ENCODE results near the gene PCDH9.
A peak's percentile ranks its signal among the peaks of the same experiment; 100 is the strongest.

Gene PCDH9

DNA sequence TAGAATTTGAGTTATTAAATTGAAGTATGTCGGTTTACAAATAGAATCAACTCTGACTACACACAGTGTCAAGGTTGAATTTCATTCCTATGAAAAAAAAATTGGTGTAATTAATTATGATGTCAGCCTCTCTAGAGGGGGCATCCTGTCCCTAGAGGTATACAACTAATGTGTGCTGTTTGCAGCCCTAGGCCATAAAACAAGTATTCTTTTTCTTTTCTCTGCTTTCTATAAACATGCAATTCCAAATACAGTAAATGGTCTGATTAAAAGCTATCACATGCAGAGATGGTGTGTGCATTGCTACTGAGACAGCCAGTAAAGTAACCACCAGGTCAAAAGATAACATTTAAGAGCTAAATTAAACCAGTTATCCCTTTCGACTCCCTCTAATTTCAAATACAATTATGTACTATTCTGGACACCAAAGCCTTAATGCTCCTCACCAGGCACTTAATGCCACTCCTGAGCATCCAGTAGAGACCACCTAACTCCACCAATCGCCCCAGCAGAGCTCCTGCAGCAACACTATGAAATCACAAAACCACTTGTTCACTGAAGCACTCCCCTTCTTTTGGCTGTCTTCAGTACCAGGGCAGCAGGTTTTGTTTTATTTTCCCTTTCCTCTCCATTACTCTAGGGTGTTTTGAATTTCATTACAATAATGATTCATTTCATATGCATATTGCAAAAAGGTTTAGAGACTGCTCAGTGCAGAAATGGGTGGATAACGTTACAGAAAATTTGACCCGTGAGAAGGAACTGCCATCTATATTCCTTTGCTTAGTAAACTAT is 426.9 kb downstream of the PCDH9 start:
- H3K23ac ChIP-seq (ENCODE audit: low read depth, low read length, poor library complexity), result no peak overlapping the region
- H3K14ac ChIP-seq (ENCODE audit: low read length), result no peak overlapping the region
- no peak overlapping the region for H2BK12ac ChIP-seq (ENCODE audit: low read length)
- no peak for DNase-seq (ENCODE audit: low spot score)
- H3K4ac ChIP-seq (ENCODE audit: low read length), result no peak overlapping the region
- no CpG with 5 or more reads among the region's 5 CpGs for WGBS, 2 donors (ENCODE audit: extremely low coverage in 2 of 2, insufficient read length in 2 of 2, insufficient replicate concordance in 1 of 2)
- no peak overlapping the region for H3K4me3 ChIP-seq (ENCODE audit: low read length in 2 of 2)
- no peak overlapping the region for H2BK5ac ChIP-seq (ENCODE audit: low read length)
- H3K27ac ChIP-seq (replicated peaks; ENCODE audit: low read length), result no peak overlapping the region
- no peak overlapping the region for H2AK5ac ChIP-seq (ENCODE audit: low read depth, low read length)
- H2BK15ac ChIP-seq (ENCODE audit: low read length), result no peak overlapping the region
- peaks cover 0 to 4% of the 10 kb centered on the region in 2 donors for H3K4me1 ChIP-seq (ENCODE audit: control insufficient read depth in 2 of 2, insufficient read depth in 1 of 2, low read depth in 1 of 2, low read length in 2 of 2)
- H3K9me3 ChIP-seq (replicated peaks in 1 of 2; ENCODE audit: control insufficient read depth in 2 of 2, insufficient read depth in 1 of 2, low read depth in 1 of 2, low read length in 2 of 2), result no peaks in the 10 kb centered on the region
- H3K4me2 ChIP-seq (ENCODE audit: insufficient read depth, low read length, poor library complexity, severe bottlenecking), result no peak overlapping the region
- H2BK120ac ChIP-seq (ENCODE audit: low read depth, low read length), result no peak overlapping the region
- no peaks in the 10 kb centered on the region for H3K36me3 ChIP-seq (replicated peaks in 1 of 2; ENCODE audit: control insufficient read depth in 2 of 2, insufficient read depth in 2 of 2, low read length in 2 of 2)
- peak overlapping the region; percentile 13 for H2AFZ ChIP-seq (ENCODE audit: low read length)
- H3K27me3 ChIP-seq (ENCODE audit: control insufficient read depth in 3 of 3, insufficient read depth in 3 of 3, low read depth in 1 of 3, low read length in 3 of 3), result no peaks in the 10 kb centered on the region
- H3K79me1 ChIP-seq (ENCODE audit: low read depth, low read length), result no peaks in the 10 kb centered on the region
- H3K18ac ChIP-seq (ENCODE audit: low read length), result no peak overlapping the region
- no peak overlapping the region for H4K91ac ChIP-seq (ENCODE audit: low read depth, low read length, poor library complexity)
- no peak overlapping the region for H4K8ac ChIP-seq (ENCODE audit: low read depth, low read length)
- no peak overlapping the region for H3K9ac ChIP-seq (ENCODE audit: low read depth, low read length, poor library complexity)

DNA sequence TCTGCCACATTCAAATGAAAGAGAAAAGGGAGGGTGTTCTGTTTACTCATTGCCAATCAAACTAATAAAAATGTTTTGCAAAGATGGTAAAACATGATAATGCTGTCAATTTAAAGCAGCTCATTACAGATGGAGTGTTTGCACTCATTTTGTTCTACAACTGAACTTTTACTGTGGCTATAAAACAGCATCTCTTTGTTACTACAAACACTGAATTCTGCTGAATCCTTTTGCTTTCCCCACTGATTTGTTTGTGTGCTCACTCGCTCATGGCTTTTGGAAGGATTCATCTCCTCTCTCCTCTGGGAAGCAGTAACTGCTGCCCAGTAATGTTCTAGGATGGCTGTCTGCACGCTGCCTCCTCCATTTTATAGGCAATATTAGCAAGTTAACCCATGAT is 434.5 kb downstream of the PCDH9 start:
- Histone ChIP-seq H3K4me1 (ENCODE audit: control insufficient read depth in 2 of 2, insufficient read depth in 1 of 2, low read depth in 1 of 2, low read length in 2 of 2) (peaks cover 0 to 2% of the 10 kb centered on the region in 2 donors), H4K91ac (ENCODE audit: low read depth, low read length, poor library complexity) (no peak overlapping the region), H3K4me3 (ENCODE audit: low read length in 2 of 2) (no peak overlapping the region), H3K4me2 (ENCODE audit: insufficient read depth, low read length, poor library complexity, severe bottlenecking) (no peak overlapping the region), H3K27me3 (ENCODE audit: control insufficient read depth in 3 of 3, insufficient read depth in 3 of 3, low read depth in 1 of 3, low read length in 3 of 3) (no peaks in the 10 kb centered on the region), H2AFZ (ENCODE audit: low read length) (peak overlapping the region; percentile 76), H3K27ac (replicated peaks; ENCODE audit: low read length) (no peak overlapping the region), H3K18ac (ENCODE audit: low read length) (no peak overlapping the region), H2BK5ac (ENCODE audit: low read length) (no peak overlapping the region), H4K8ac (ENCODE audit: low read depth, low read length) (no peak overlapping the region), H2BK12ac (ENCODE audit: low read length) (no peak overlapping the region), H2BK120ac (ENCODE audit: low read depth, low read length) (no peak overlapping the region), H3K14ac (ENCODE audit: low read length) (no peak overlapping the region), H2BK15ac (ENCODE audit: low read length) (no peak overlapping the region), H3K4ac (ENCODE audit: low read length) (no peak overlapping the region), H3K23ac (ENCODE audit: low read depth, low read length, poor library complexity) (no peak overlapping the region), H3K36me3 (replicated peaks in 1 of 2; ENCODE audit: control insufficient read depth in 2 of 2, insufficient read depth in 2 of 2, low read length in 2 of 2) (no peaks in the 10 kb centered on the region), H3K79me1 (ENCODE audit: low read depth, low read length) (no peaks in the 10 kb centered on the region), H3K9me3 (replicated peaks in 1 of 2; ENCODE audit: control insufficient read depth in 2 of 2, insufficient read depth in 1 of 2, low read depth in 1 of 2, low read length in 2 of 2) (no peaks in the 10 kb centered on the region), H3K9ac (ENCODE audit: low read depth, low read length, poor library complexity) (no peak overlapping the region), H2AK5ac (ENCODE audit: low read depth, low read length) (no peak overlapping the region)
- DNase-seq (ENCODE audit: low spot score), result no peak
- no CpG with 5 or more reads among the region's 2 CpGs for WGBS, 2 donors (ENCODE audit: extremely low coverage in 2 of 2, insufficient read length in 2 of 2, insufficient replicate concordance in 1 of 2)

DNA sequence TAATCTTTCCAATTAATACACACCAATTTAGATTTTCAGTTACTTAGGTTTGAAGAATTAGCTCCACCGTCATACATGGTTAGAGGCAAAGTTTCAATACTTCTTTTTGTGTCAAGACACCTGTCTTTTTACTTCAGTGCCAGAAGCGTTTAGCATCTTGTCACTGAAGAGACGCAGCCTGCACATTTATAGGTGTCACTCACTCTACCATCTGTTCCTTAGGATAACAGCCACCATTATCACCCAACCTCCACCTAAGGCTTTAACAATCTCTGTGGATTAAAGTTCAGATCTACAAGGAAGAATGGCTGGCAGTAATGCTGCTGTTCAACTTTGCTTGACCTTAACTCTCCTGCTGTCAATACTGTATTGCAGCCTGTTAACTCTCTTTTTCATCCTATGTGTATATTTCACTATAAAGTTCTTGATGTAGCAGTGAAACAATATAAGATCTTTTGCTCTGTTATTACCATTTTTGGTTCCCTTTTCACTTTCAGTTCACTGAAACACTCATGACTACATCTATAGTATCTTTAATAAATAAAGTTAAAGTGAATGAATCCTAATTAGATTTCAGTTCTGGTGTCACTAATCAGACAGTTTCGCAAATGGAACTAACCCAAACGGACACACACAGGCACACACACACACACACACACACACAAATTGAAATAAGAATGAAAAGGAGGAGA is 435.6 kb downstream of the PCDH9 start:
- H3K4me1 ChIP-seq (ENCODE audit: control insufficient read depth in 2 of 2, insufficient read depth in 1 of 2, low read depth in 1 of 2, low read length in 2 of 2), result no peaks in the 10 kb centered on the region
- H3K23ac ChIP-seq (ENCODE audit: low read depth, low read length, poor library complexity), result no peak overlapping the region
- H2BK15ac ChIP-seq (ENCODE audit: low read length), result no peak overlapping the region
- no peaks in the 10 kb centered on the region for H3K27me3 ChIP-seq (ENCODE audit: control insufficient read depth in 3 of 3, insufficient read depth in 3 of 3, low read depth in 1 of 3, low read length in 3 of 3)
- H2BK5ac ChIP-seq (ENCODE audit: low read length), result no peak overlapping the region
- H4K91ac ChIP-seq (ENCODE audit: low read depth, low read length, poor library complexity), result no peak overlapping the region
- no peak overlapping the region for H2AFZ ChIP-seq (ENCODE audit: low read length)
- no peaks in the 10 kb centered on the region for H3K36me3 ChIP-seq (replicated peaks in 1 of 2; ENCODE audit: control insufficient read depth in 2 of 2, insufficient read depth in 2 of 2, low read length in 2 of 2)
- H3K4me2 ChIP-seq (ENCODE audit: insufficient read depth, low read length, poor library complexity, severe bottlenecking), result no peak overlapping the region
- H3K27ac ChIP-seq (replicated peaks; ENCODE audit: low read length), result no peak overlapping the region
- H3K9me3 ChIP-seq (replicated peaks in 1 of 2; ENCODE audit: control insufficient read depth in 2 of 2, insufficient read depth in 1 of 2, low read depth in 1 of 2, low read length in 2 of 2), result no peaks in the 10 kb centered on the region
- H3K79me1 ChIP-seq (ENCODE audit: low read depth, low read length), result no peaks in the 10 kb centered on the region
- WGBS, 2 donors (ENCODE audit: extremely low coverage in 2 of 2, insufficient read length in 2 of 2, insufficient replicate concordance in 1 of 2), result no CpG with 5 or more reads among the region's 5 CpGs
- DNase-seq (ENCODE audit: low spot score), result no peak
- no peak overlapping the region for H3K14ac ChIP-seq (ENCODE audit: low read length)
- no peak overlapping the region for H2BK12ac ChIP-seq (ENCODE audit: low read length)
- H3K18ac ChIP-seq (ENCODE audit: low read length), result no peak overlapping the region
- H4K8ac ChIP-seq (ENCODE audit: low read depth, low read length), result no peak overlapping the region
- H3K4ac ChIP-seq (ENCODE audit: low read length), result no peak overlapping the region
- H2AK5ac ChIP-seq (ENCODE audit: low read depth, low read length), result no peak overlapping the region
- no peak overlapping the region for H3K9ac ChIP-seq (ENCODE audit: low read depth, low read length, poor library complexity)
- H3K4me3 ChIP-seq (ENCODE audit: low read length in 2 of 2), result no peak overlapping the region
- H2BK120ac ChIP-seq (ENCODE audit: low read depth, low read length), result no peak overlapping the region

DNA sequence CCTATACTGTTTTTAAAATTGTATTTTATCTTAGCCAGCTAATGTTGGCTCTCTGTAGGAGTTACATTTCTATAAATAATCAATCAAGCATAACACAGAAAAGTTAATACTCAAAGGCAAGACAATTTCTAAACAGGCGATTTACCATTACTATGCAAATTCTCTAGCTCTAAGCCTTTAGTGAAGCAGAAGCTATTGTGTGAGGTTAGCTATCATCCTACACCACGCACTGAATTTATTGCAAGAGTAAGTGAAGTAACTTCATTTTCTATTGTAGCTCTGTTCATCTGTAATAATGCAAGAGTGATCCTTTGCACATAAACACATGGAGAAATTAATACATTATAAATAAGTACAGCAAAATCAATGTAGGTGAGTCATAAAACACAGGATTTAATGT is 439.3 kb downstream of the PCDH9 start:
- H3K27ac ChIP-seq (replicated peaks; ENCODE audit: low read length), result no peak overlapping the region
- no peak overlapping the region for H3K18ac ChIP-seq (ENCODE audit: low read length)
- no peak overlapping the region for H2BK120ac ChIP-seq (ENCODE audit: low read depth, low read length)
- H4K91ac ChIP-seq (ENCODE audit: low read depth, low read length, poor library complexity), result no peak overlapping the region
- no peaks in the 10 kb centered on the region for H3K9me3 ChIP-seq (replicated peaks in 1 of 2; ENCODE audit: control insufficient read depth in 2 of 2, insufficient read depth in 1 of 2, low read depth in 1 of 2, low read length in 2 of 2)
- H2AK5ac ChIP-seq (ENCODE audit: low read depth, low read length), result no peak overlapping the region
- no peaks in the 10 kb centered on the region for H3K36me3 ChIP-seq (replicated peaks in 1 of 2; ENCODE audit: control insufficient read depth in 2 of 2, insufficient read depth in 2 of 2, low read length in 2 of 2)
- no CpG with 5 or more reads among the region's 2 CpGs for WGBS, 2 donors (ENCODE audit: extremely low coverage in 2 of 2, insufficient read length in 2 of 2, insufficient replicate concordance in 1 of 2)
- H3K4me3 ChIP-seq (ENCODE audit: low read length in 2 of 2), result no peak overlapping the region
- no peak overlapping the region for H3K23ac ChIP-seq (ENCODE audit: low read depth, low read length, poor library complexity)
- H2BK12ac ChIP-seq (ENCODE audit: low read length), result no peak overlapping the region
- no peaks in the 10 kb centered on the region for H3K79me1 ChIP-seq (ENCODE audit: low read depth, low read length)
- no peak overlapping the region for H2BK5ac ChIP-seq (ENCODE audit: low read length)
- no peak overlapping the region for H3K4ac ChIP-seq (ENCODE audit: low read length)
- no peaks in the 10 kb centered on the region for H3K4me1 ChIP-seq (ENCODE audit: control insufficient read depth in 2 of 2, insufficient read depth in 1 of 2, low read depth in 1 of 2, low read length in 2 of 2)
- no peak overlapping the region for H3K4me2 ChIP-seq (ENCODE audit: insufficient read depth, low read length, poor library complexity, severe bottlenecking)
- H3K9ac ChIP-seq (ENCODE audit: low read depth, low read length, poor library complexity), result no peak overlapping the region
- H3K27me3 ChIP-seq (ENCODE audit: control insufficient read depth in 3 of 3, insufficient read depth in 3 of 3, low read depth in 1 of 3, low read length in 3 of 3), result no peaks in the 10 kb centered on the region
- H3K14ac ChIP-seq (ENCODE audit: low read length), result no peak overlapping the region
- H4K8ac ChIP-seq (ENCODE audit: low read depth, low read length), result no peak overlapping the region
- DNase-seq (ENCODE audit: low spot score), result no peak
- H2AFZ ChIP-seq (ENCODE audit: low read length), result no peak overlapping the region
- H2BK15ac ChIP-seq (ENCODE audit: low read length), result no peak overlapping the region

All from neuronal stem cell (in vitro differentiated cells).